CD4-positive, CD25-positive, alpha-beta regulatory T cell (primary cell): Measurements from ENCODE around the gene TOR1A. TPM values are rescaled to one million over a fixed set of nuclear protein-coding genes. Genes with fewer than 3 reads are reported as not detected.
A peak's percentile ranks its signal among the peaks of the same experiment; 100 is the strongest.

Experiments used
- ATAC-seq, 2 donors: fragments of 150-1000 bp; cut with Tn5 transposase; one replicate each; pipeline ENCODE4 v1.10.0; 2021; ENCODE audit warnings: low read depth in 2 of 2, moderate number of reproducible peaks in 2 of 2, moderate library complexity in 1 of 2
- DNase-seq, 3 donors: peaks; one replicate each; pipeline versions ENCODE4 v3.0.0 to v3.0.0-alpha.2; 2012 to 2022; ENCODE audit warnings: mixed read lengths in 1 of 3
- H3K27ac ChIP-seq: one replicate; pipeline ENCODE4 v1.7.0; 2013; ENCODE audit warnings: mild to moderate bottlenecking, low read length; ENCODE audit not compliant: insufficient read depth, poor library complexity, severe bottlenecking
- H3K27me3 ChIP-seq: one replicate; pipeline ENCODE4 v1.7.0; 2013; ENCODE audit warnings: low read length; ENCODE audit not compliant: control insufficient read depth, insufficient read depth
- H3K36me3 ChIP-seq: one replicate; pipeline ENCODE4 v1.7.0; 2013; ENCODE audit warnings: mild to moderate bottlenecking, low read length, moderate library complexity; ENCODE audit not compliant: control insufficient read depth, insufficient read depth
- H3K4me1 ChIP-seq: 2 replicates; pipeline ENCODE4 v1.7.0; 2013; ENCODE audit warnings: mild to moderate bottlenecking, low read length; ENCODE audit not compliant: insufficient read depth, control insufficient read depth, poor library complexity, severe bottlenecking
- H3K4me3 ChIP-seq: one replicate; pipeline ENCODE4 v1.7.0; 2013; ENCODE audit warnings: low read depth, mild to moderate bottlenecking, low read length, moderate library complexity
- H3K9me3 ChIP-seq, 2 experiments: 1 replicate in 1 of 2; 2 replicates in 1 of 2; pipeline ENCODE4 v1.7.0; 2013; ENCODE audit warnings: low read length in 2 of 2, mild to moderate bottlenecking in 1 of 2, moderate library complexity in 1 of 2; ENCODE audit not compliant: control insufficient read depth in 2 of 2
- H3K27ac Mint-ChIP-seq, 3 donors: one replicate each; pipeline ENCODE4 v1.8.0; 2020 to 2022; ENCODE audit warnings: mild to moderate bottlenecking in 3 of 3, mixed read lengths in 3 of 3, moderate library complexity in 2 of 3
- H3K27me3 Mint-ChIP-seq: one replicate; pipeline ENCODE4 v1.8.0; 2022; ENCODE audit warnings: mild to moderate bottlenecking, mixed read lengths
- H3K36me3 Mint-ChIP-seq: one replicate; pipeline ENCODE4 v1.8.0; 2020; ENCODE audit warnings: mixed read lengths
- H3K4me1 Mint-ChIP-seq, 4 donors: one replicate each; pipeline ENCODE4 v1.8.0; 2020 to 2022; ENCODE audit warnings: mixed read lengths in 4 of 4, mild to moderate bottlenecking in 1 of 4
- H3K4me3 Mint-ChIP-seq, 4 donors: one replicate each; pipeline ENCODE4 v1.8.0; 2020 to 2022; ENCODE audit warnings: mild to moderate bottlenecking in 4 of 4, mixed read lengths in 4 of 4, moderate library complexity in 3 of 4
- H3K9me3 Mint-ChIP-seq, 7 donors: one replicate each; pipeline ENCODE4 v1.8.0; 2020 to 2022; ENCODE audit warnings: mixed read lengths in 7 of 7, mild to moderate bottlenecking in 3 of 7, moderate library complexity in 2 of 7
- polyA plus RNA-seq, 4 donors: library from polyadenylated mRNA; unstranded; fragments of 300-500 nt; fragmentation: Illumina TruSeq; gene quantifications; one replicate each; pipeline ENCODE4 v1.2.3, GENCODE V29; 2021
- total RNA-seq: library from RNA; stranded (reverse); gene quantifications from one replicate; pipeline ENCODE4 v1.2.3, GENCODE V29; 2022

TOR1A gene
- total and polyA plus RNA-seq, 5 donors from 2014 or later, result 19.3 to 72.7 (median 66.9) TPM

- Mint-ChIP-seq H3K36me3 (no peaks in the 10 kb centered on the region), H3K27me3 (peaks cover 25% of the 10 kb centered on the region), H3K4me1 (peaks cover 3 to 6% (median 5%) of the 10 kb centered on the region in 4 donors), H3K9me3 (no peaks in the 10 kb centered on the region), H3K27ac (no peak overlapping the region), H3K4me3 (no peak overlapping the region)
- no peak overlapping the region for H3K27ac ChIP-seq
- no peaks in the 10 kb centered on the region for H3K4me1 ChIP-seq
- H3K36me3 ChIP-seq, result no peaks in the 10 kb centered on the region
- ATAC-seq (peak; percentile 85 to 93), DNase-seq (peak; percentile 56 to 77 (median 76))
- no peaks in the 10 kb centered on the region for H3K27me3 ChIP-seq
- no peaks in the 10 kb centered on the region for H3K9me3 ChIP-seq
- no peak overlapping the region for H3K4me3 ChIP-seq
Observed at GRCh38 chr9:129783516-129784361, 40.2 kb downstream of the TOR1A start.

- H3K27me3 Mint-ChIP-seq, result peaks cover 32% of the 10 kb centered on the region
- Histone ChIP-seq H3K27me3 (no peaks in the 10 kb centered on the region), H3K27ac (no peak overlapping the region), H3K9me3 (no peaks in the 10 kb centered on the region), H3K4me1 (peaks cover 3% of the 10 kb centered on the region), H3K4me3 (no peak overlapping the region), H3K36me3 (no peaks in the 10 kb centered on the region)
- DNase-seq (no peak), ATAC-seq (no peak)
- peaks cover 5 to 8% (median 7%) of the 10 kb centered on the region in 4 donors for H3K4me1 Mint-ChIP-seq
- no peak overlapping the region for H3K27ac Mint-ChIP-seq
- H3K4me3 Mint-ChIP-seq, result no peak overlapping the region
- H3K9me3 Mint-ChIP-seq, result no peaks in the 10 kb centered on the region
- H3K36me3 Mint-ChIP-seq, result no peaks in the 10 kb centered on the region
Observed at GRCh38 chr9:129781981-129782380, 42.0 kb downstream of the TOR1A start.

- no peaks in the 10 kb centered on the region for H3K36me3 Mint-ChIP-seq
- Histone ChIP-seq H3K27me3 (no peaks in the 10 kb centered on the region), H3K9me3 (no peaks in the 10 kb centered on the region), H3K4me1 (peaks cover 3% of the 10 kb centered on the region), H3K36me3 (no peaks in the 10 kb centered on the region), H3K27ac (no peak overlapping the region), H3K4me3 (no peak overlapping the region)
- peaks cover 5 to 8% (median 7%) of the 10 kb centered on the region in 4 donors for H3K4me1 Mint-ChIP-seq
- H3K9me3 Mint-ChIP-seq, result no peaks in the 10 kb centered on the region
- DNase-seq (no peak), ATAC-seq (no peak)
- no peak overlapping the region for H3K27ac Mint-ChIP-seq
- H3K4me3 Mint-ChIP-seq, result no peak overlapping the region
- H3K27me3 Mint-ChIP-seq, result peaks cover 29% of the 10 kb centered on the region
Observed at GRCh38 chr9:129781131-129781530, 42.8 kb downstream of the TOR1A start.

GRCh38 chr9:129779560-129780190 lies 44.3 kb downstream of the TOR1A start:
- no peak overlapping the region for H3K27ac Mint-ChIP-seq
- peaks cover 5 to 8% (median 7%) of the 10 kb centered on the region in 4 donors for H3K4me1 Mint-ChIP-seq
- no peaks in the 10 kb centered on the region for H3K9me3 Mint-ChIP-seq
- H3K36me3 Mint-ChIP-seq, result no peaks in the 10 kb centered on the region
- Histone ChIP-seq H3K27ac (no peak overlapping the region), H3K4me3 (no peak overlapping the region), H3K9me3 (no peaks in the 10 kb centered on the region), H3K36me3 (no peaks in the 10 kb centered on the region), H3K27me3 (no peaks in the 10 kb centered on the region), H3K4me1 (peaks cover 3% of the 10 kb centered on the region)
- DNase-seq (no peak), ATAC-seq (no peak)
- no peak overlapping the region for H3K4me3 Mint-ChIP-seq
- H3K27me3 Mint-ChIP-seq, result peaks cover 23% of the 10 kb centered on the region

- Histone ChIP-seq H3K4me1 (peaks cover 3% of the 10 kb centered on the region), H3K27ac (no peak overlapping the region), H3K36me3 (no peaks in the 10 kb centered on the region), H3K4me3 (no peak overlapping the region), H3K27me3 (no peaks in the 10 kb centered on the region), H3K9me3 (no peaks in the 10 kb centered on the region)
- Mint-ChIP-seq H3K9me3 (no peaks in the 10 kb centered on the region), H3K27me3 (peaks cover 24% of the 10 kb centered on the region), H3K27ac (no peak overlapping the region), H3K4me1 (peaks cover 0 to 5% (median 2%) of the 10 kb centered on the region in 4 donors), H3K36me3 (no peaks in the 10 kb centered on the region), H3K4me3 (no peak overlapping the region)
- ATAC-seq (no peak), DNase-seq (no peak)
Observed at GRCh38 chr9:129778469-129778868, 45.5 kb downstream of the TOR1A start.

- H3K27ac Mint-ChIP-seq, result peak overlapping the region in 1 of 3 donors; percentile 0
- DNase-seq, result no peak
- H3K4me3 Mint-ChIP-seq, result no peak overlapping the region
- H3K27me3 Mint-ChIP-seq, result peaks cover 24% of the 10 kb centered on the region
- no peaks in the 10 kb centered on the region for H3K36me3 Mint-ChIP-seq
- Histone ChIP-seq H3K36me3 (no peaks in the 10 kb centered on the region), H3K9me3 (no peaks in the 10 kb centered on the region), H3K4me1 (peaks cover 3% of the 10 kb centered on the region), H3K27me3 (no peaks in the 10 kb centered on the region), H3K4me3 (no peak overlapping the region), H3K27ac (no peak overlapping the region)
- peaks cover 0 to 5% (median 2%) of the 10 kb centered on the region in 4 donors for H3K4me1 Mint-ChIP-seq
- ATAC-seq, result no peak
- no peaks in the 10 kb centered on the region for H3K9me3 Mint-ChIP-seq
Observed at GRCh38 chr9:129777769-129778130, 46.2 kb downstream of the TOR1A start.

- H3K9me3 Mint-ChIP-seq, result no peaks in the 10 kb centered on the region
- H3K27me3 Mint-ChIP-seq, result peaks cover 24% of the 10 kb centered on the region
- no peaks in the 10 kb centered on the region for H3K36me3 Mint-ChIP-seq
- no peak overlapping the region for H3K4me3 Mint-ChIP-seq
- no peak overlapping the region for H3K4me3 ChIP-seq
- no peaks in the 10 kb centered on the region for H3K27me3 ChIP-seq
- H3K27ac ChIP-seq, result no peak overlapping the region
- peak overlapping the region in 1 of 3 donors; percentile 0 for H3K27ac Mint-ChIP-seq
- peaks cover 0 to 5% (median 2%) of the 10 kb centered on the region in 4 donors for H3K4me1 Mint-ChIP-seq
- DNase-seq (no peak), ATAC-seq (peak; percentile 42 to 59)
- H3K9me3 ChIP-seq, result no peaks in the 10 kb centered on the region
- H3K4me1 ChIP-seq, result peaks cover 3% of the 10 kb centered on the region
- H3K36me3 ChIP-seq, result no peaks in the 10 kb centered on the region
Observed at GRCh38 chr9:129776938-129777768, 46.8 kb downstream of the TOR1A start.
